GM12891 (cell line): ENCODE data around the gene RNF41.

Experiments used
- DNase-seq: peaks from one replicate; pipeline ENCODE4 v3.0.0; 2011; ENCODE audit warnings: low spot score; ENCODE audit not compliant: insufficient read length
- FAIRE-seq: peaks from 2 replicates; lab custom pipeline; 2011; peaks lifted over from hg19 to GRCh38; lab: Jason Lieb, UNC
- PAX5 ChIP-seq: IDR thresholded peaks from 2 replicates; pipeline ENCODE4 v1.6.1; 2011; ENCODE audit warnings: low read length, moderate library complexity, mild to moderate bottlenecking; ENCODE audit not compliant: insufficient read depth, severe bottlenecking
- POLR2A ChIP-seq: IDR thresholded peaks from 2 replicates; pipeline ENCODE4 v1.6.1; 2011; ENCODE audit warnings: low read depth, low read length, control low read depth
- POLR2AphosphoS5 ChIP-seq: IDR thresholded peaks from 2 replicates; pipeline ENCODE4 v1.6.1; 2011; ENCODE audit warnings: low read depth, low read length, control low read depth
- POU2F2 ChIP-seq: IDR thresholded peaks from 2 replicates; pipeline ENCODE4 v1.6.1; 2011; ENCODE audit warnings: low read depth, mild to moderate bottlenecking, control low read depth, low read length, moderate library complexity
- SPI1 ChIP-seq: IDR thresholded peaks from 2 replicates; pipeline ENCODE4 v1.6.1; 2011; ENCODE audit warnings: low read depth, low read length, control low read depth
- TAF1 ChIP-seq: IDR thresholded peaks from 2 replicates; pipeline ENCODE4 v1.6.1; 2011; ENCODE audit warnings: low read depth, low read length, control low read depth

RNF41 gene

GRCh38 chr12:56165369-56165768, 56.4 kb downstream of the RNF41 start:
- FAIRE-seq (no peak), DNase-seq (no peak)
- TF ChIP-seq POLR2AphosphoS5, result peak; percentile 39; the same call in 1 of the 2 replicates
- no peak for TF ChIP-seq PAX5
- peak; percentile 54; the same call in 1 of the 2 replicates for TF ChIP-seq POLR2A

GRCh38 chr12:56164345-56164729, 57.4 kb downstream of the RNF41 start:
- no peak; the same call in 1 of the 2 replicates for TF ChIP-seq POLR2A
- no peak for TF ChIP-seq POU2F2
- TF ChIP-seq SPI1, result no peak
- no peak for TF ChIP-seq TAF1
- no peak for TF ChIP-seq PAX5
- TF ChIP-seq POLR2AphosphoS5, result no peak
- FAIRE-seq (no peak), DNase-seq (no peak)

- DNase-seq, result no peak
- TF ChIP-seq POLR2AphosphoS5 (peak; percentile 66), PAX5 (no peak), SPI1 (no peak), TAF1 (no peak), POU2F2 (peak; percentile 25; the same call in 1 of the 2 replicates), POLR2A (peak; percentile 67)
- FAIRE-seq, result no peak
Measured at GRCh38 chr12:56163533-56164344, 58.0 kb downstream of the RNF41 start.

GRCh38 chr12:56162468-56163290, 59.0 kb downstream of the RNF41 start:
- DNase-seq (no peak), FAIRE-seq (no peak)
- peak; percentile 46; the same call in 1 of the 2 replicates for TF ChIP-seq POLR2A
- no peak; the same call in 1 of the 2 replicates for TF ChIP-seq POU2F2
- peak; percentile 78 for TF ChIP-seq POLR2AphosphoS5

GRCh38 chr12:56161690-56162351, 59.9 kb downstream of the RNF41 start:
- DNase-seq (no peak), FAIRE-seq (no peak)
- TF ChIP-seq PAX5 (no peak), POU2F2 (no peak), TAF1 (no peak), POLR2A (no peak; the same call in 1 of the 2 replicates), POLR2AphosphoS5 (no peak; the same call in 1 of the 2 replicates), SPI1 (no peak)

- TF ChIP-seq POLR2A, result peak; percentile 51
- no peak for TF ChIP-seq TAF1
- 0 out of 2 replicates have a peak, but pooled peaks have one; percentile 46 for TF ChIP-seq POLR2AphosphoS5
- 0 out of 2 replicates have a peak, but pooled peaks have one; percentile 40 for TF ChIP-seq POU2F2
- DNase-seq (no peak), FAIRE-seq (no peak)
Measured at GRCh38 chr12:56160894-56161689, 60.6 kb downstream of the RNF41 start.

GRCh38 chr12:56160193-56160763, 61.4 kb downstream of the RNF41 start:
- no peak for DNase-seq
- TF ChIP-seq POLR2A (peak; percentile 61), POU2F2 (peak; percentile 20; the same call in 1 of the 2 replicates), SPI1 (no peak), POLR2AphosphoS5 (peak; percentile 67)
- FAIRE-seq, result peak; percentile 38

GRCh38 chr12:56159482-56160192, 62.1 kb downstream of the RNF41 start:
- TF ChIP-seq PAX5 (no peak), POLR2AphosphoS5 (no peak; the same call in 1 of the 2 replicates), POU2F2 (no peak), SPI1 (no peak), POLR2A (no peak; the same call in 1 of the 2 replicates), TAF1 (no peak)
- FAIRE-seq, result peak; percentile 16
- DNase-seq, result no peak
